GM19099 (cell line): ENCODE data around the gene ATXN7L1.

ENCODE experiments used
- POLR2A ChIP-seq: IDR thresholded peaks from 3 replicates; pipeline ENCODE4 v1.6.1; 2011; ENCODE audit warnings: low read depth; ENCODE audit not compliant: insufficient read length; ENCODE audit errors: extremely low read depth

The ATXN7L1 gene

DNA sequence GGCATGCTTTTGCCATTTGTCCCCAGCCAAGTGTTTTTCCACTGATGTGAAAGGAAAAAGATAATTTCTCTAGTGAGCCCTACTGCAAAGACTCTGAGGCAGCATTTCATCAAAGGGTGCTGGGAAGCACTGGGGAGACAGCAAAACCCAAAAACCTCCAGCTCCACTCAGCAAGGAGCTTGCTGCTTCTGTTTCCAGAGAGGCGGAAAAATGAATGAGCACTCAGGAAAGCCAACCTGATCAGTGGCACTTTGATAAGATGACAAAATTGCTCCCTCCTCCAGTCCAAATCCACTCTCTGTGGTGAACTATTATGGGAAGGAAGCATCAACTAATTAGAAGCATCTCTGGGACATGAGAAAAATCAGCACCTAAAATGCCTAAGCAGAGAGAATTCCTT is 68.2 kb downstream of the ATXN7L1 start:
- TF ChIP-seq POLR2A = no peak

DNA sequence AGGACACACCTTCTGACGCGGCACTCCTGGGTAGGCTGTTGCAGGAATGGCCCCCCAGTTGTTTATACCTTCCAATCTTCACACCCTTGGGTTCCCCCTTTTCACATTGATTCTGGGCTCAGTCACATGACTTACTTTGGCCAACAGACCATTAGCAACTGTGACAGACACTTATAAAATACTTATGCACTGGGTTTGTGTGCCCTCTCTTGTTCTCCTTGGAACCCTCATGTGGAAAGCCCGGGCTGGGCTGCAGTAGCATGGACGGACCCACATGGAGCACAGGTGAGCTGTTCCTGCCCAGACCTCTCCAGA is 69.0 kb downstream of the ATXN7L1 start:
- TF ChIP-seq POLR2A = no peak

DNA sequence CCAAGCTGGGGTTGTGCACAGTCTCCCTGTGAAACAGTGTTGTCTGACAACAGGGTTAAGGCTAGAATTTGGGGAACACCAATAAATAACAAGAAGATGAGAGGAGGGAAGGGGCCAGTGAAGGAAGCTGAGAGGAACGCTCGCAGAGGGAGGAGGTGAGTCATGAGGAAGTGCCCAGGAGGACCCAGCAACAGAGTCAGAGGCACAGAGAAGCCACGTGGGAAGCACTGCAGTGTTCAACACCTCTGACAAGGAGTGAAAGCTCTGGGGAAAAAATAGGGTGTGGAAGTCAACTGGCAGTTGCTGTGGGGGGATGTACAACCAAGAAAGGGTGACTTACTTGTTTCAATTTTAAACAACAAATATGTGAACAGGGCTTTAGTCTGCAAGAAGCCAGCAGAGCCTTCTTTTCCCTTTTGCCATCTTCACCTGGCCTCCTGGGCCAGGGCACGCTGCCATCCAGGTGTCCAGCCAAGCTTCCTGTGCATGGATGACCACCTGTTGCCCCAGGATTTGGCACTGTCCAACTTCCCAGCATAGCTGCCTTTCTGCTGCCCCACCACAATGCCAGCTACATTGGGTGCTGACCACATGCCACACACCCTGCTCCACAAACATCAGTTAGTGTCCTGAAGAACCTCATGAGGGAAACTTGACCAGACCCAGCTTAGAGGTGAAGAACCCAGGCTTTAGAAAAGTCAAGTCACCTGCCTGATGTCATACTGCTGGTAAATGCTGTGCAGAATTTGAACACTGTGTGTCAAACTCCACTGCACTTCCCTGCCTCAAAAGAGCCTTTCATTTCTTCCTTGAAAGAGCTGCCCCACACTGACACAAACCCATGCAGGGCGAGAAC is 69.6 kb downstream of the ATXN7L1 start:
- no peak for TF ChIP-seq POLR2A

DNA sequence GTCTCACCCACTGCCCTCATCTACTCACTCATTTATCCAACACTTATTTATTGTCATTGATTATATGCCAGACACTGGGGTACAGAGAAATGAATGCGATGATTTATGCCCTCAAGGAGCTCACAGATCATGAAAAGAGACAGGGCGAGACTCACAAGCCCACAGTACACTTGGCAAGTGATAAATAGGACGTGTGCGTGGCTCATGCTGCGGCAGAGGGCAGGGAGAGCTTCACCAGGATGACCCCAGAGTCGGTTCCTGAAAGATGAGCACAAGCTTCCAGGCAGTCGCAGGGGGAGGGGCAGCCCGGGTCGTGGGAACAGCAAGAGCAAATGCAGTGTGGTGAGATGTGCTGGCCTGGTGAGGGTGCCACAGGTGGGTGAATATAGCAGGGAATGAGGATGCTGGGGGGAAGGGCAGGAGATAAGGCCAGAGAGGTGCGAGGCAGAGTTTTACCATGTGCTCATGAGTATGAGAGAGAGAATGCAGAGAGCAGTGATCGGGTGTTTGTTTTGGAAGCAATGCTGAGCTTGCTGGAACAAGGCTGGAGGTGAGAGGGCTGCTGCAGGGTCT is 70.9 kb downstream of the ATXN7L1 start:
- no peak for TF ChIP-seq POLR2A

DNA sequence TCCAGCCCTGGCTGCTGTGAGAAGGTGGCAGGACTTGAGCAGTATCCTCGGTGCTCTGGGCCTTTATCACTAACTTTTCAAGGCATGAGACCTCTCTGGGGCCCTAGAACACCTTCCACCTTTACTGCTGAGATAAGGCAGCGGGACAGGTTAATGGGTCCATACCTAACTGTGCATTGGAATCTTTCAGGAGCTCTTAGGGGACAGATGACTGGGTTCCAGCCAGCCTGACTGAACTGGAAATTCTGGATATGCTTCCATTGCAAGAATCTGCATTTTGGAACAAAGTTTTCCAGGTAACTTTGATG is 73.0 kb downstream of the ATXN7L1 start:
- no peak for TF ChIP-seq POLR2A

DNA sequence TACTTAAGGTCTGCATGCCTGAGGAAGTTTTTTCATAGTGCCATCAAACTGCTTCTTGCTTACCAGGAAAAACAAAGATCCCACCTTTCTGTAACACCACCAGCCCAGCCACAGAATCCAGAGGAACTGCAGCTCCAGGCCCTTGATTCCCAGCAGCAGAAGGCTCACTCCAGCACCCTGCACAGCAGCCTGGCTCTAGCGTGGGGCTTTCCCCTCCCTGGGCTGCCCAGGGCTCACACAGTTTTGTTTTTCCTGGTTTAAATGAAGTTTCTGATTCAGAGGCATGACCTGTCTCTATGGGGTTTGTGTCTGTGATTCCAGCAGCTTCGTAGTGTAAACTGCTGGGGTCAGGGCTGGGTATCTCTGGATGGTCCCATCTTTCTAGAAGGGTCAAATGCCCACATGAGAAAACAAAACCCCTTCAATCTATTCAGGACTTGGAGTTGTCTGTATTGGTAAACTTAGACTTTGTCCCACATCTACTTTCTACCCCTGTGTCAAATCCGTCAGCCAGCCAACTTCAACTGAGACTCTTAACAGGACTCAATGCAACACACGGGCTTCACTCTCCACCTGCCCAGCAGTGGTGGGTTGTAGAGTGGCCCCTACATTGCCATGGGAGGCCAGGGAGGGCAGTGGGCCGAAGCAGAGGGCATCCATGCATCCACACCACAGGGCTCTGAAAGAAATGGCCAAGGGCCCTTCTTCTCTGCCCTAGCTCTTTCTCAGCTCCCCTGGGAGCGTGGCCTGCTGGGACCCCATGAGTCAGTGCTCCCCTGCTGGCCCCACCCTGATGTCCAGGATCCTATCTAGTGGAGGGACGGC is 73.6 kb downstream of the ATXN7L1 start:
- no peak for TF ChIP-seq POLR2A

DNA sequence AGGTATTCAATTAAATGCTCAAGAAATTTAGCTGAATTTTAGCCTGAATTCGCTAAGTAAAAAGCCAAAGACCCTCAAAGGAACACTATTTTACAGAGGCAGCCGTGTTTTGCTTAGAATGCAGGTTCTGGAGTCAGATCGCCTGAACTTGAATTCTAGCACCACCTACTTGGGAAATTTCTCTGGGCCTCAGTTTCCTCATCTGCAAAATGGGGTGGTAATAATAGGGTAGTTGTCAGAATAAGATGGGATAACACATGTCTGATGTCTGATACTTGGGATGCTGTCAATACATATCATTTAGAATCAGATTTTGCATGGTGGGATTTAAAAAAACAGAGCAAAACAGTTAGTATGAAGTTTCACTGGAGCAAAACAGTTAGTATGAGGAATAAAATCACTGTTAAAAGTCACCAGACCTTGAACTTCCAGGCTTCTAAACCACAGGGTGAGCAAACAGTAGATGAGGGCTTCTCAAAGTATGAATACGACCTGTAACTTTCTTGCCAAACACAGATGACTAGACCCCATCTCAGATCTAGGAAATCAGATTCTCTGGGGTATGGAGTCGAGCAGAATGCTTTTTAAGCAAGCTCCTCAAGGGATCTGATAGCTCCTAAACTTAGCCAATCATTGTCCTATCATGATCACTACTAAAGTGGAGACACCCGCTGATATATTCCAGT is 75.4 kb downstream of the ATXN7L1 start:
- TF ChIP-seq POLR2A = no peak

- no peak for TF ChIP-seq POLR2A
Measured at GRCh38 chr7:105800442-105800841, 76.0 kb downstream of the ATXN7L1 start.

DNA sequence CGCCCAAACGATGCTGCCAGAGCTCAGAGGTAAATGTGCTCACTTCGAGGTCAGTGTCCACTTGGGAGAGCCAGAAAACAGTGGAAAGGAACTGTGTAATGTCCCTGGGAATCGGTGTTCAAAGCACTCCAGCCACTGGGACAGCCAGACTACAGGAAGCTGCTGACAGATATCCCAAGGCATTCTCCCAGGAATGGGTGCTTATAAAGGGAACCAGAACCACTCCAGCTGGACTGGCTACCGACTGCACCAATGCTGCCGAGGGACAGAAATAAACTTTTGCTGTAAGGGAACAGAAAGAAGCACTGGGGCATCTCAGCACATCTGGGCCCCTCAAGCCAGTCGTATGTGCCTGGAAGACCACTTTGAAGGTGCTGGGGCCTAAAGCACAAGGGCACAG is 76.7 kb downstream of the ATXN7L1 start:
- TF ChIP-seq POLR2A = no peak

GRCh38 chr7:105799006-105799405 is 77.4 kb downstream of the ATXN7L1 start:
- no peak for TF ChIP-seq POLR2A

GRCh38 chr7:105797652-105798051 is 78.7 kb downstream of the ATXN7L1 start:
- no peak for TF ChIP-seq POLR2A

GRCh38 chr7:105796365-105796764 is 80.0 kb downstream of the ATXN7L1 start:
- TF ChIP-seq POLR2A = no peak

DNA sequence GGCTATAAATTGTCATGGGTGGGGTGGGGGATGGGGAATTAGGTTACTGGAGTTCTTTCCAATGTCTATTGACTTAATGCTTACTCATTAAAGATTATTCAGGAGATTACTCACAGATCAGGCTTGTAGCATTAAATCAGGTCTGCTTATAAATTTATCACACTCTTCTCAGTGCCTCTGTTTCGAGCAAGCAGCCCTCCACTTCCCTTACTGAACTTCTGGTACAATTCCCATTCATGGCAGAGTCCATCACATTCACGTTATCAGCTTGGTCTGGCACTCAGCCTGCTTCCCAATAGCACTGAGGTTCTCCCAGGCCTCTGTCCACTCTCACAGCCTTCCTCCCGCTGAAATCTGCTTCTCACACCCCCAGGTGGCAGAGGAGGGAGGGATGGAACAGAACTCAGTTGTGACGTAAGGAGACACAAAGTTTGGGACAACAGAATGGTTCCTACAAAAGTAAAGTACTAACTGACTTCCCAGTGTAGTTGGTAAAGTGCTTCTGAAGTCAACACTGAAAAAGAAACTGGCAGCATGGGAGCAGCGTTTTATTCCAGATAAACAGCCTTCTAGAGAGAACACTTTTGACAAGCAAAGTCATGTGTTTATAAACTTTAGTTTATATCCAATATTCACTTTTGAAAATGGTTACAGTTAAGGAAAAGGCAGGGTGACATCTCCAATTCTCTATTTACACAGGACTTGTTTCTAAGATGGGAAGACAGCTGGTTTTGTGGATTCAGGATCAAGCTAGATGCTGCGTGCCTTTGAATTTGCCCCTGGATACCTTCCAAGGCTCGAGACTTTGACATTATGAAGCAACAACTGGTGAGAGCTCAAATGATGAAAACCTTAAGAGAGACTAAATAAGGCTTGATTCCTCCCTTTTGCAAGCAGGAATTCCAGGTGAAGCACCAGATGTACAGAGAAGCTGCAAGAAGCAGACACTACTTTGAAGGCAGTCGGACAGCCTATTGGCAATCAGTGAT is 81.4 kb downstream of the ATXN7L1 start:
- no peak for TF ChIP-seq POLR2A

GRCh38 chr7:105792488-105793370 is 83.7 kb downstream of the ATXN7L1 start:
- TF ChIP-seq POLR2A = no peak

DNA sequence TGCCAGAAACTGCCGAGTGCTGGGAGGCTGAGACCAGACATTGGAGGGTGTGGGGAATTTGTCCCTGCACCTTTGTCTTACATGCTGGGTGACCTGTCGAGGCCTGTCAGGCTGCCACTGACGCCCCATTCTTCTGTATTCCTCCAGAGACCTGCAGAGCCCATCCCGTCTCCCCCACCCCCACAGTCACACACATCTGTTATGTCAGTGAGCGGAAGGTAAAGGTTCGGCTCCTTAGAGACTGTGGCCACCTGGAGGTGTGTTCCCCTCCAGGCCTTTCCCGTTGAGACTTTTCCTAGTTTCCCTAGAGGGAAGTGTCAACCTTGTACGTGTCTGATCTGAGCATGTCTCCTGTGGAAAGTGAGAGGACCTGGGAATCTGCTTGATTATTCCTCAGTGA is 84.5 kb downstream of the ATXN7L1 start:
- TF ChIP-seq POLR2A = no peak
